ENCODE results near the gene NAGLU. TPM values are rescaled to one million over a fixed set of nuclear protein-coding genes. Genes with fewer than 3 reads are reported as not detected.
A peak's percentile ranks its signal among the peaks of the same experiment; 100 is the strongest.

The NAGLU gene
- total and polyA plus RNA-seq, 2 of the 13 experiments (the other 11 are each of a cell fraction or from before 2014, with no cell fraction given): 28.2 to 40.1 TPM

GRCh38 chr17:42530952-42531454 is 5.0 kb upstream of the NAGLU start (continued):
- peak; percentile 95 for TF ChIP-seq ZNF362 (CRISPR knock-in tag; IDR thresholded peaks at IDR 0.05; ENCODE audit: borderline replicate concordance)
- TF ChIP-seq ZBTB8A (CRISPR knock-in tag; IDR thresholded peaks at IDR 0.05; ENCODE audit: borderline replicate concordance, low read depth): 0 out of 2 replicates have a peak, but pooled peaks have one; percentile 22
- TF ChIP-seq REPIN1 (CRISPR knock-in tag; IDR thresholded peaks at IDR 0.05; ENCODE audit: borderline replicate concordance, low read depth): no peak; the same call in 1 of the 2 replicates
- no peak for TF ChIP-seq ZNF17 (CRISPR knock-in tag; IDR thresholded peaks at IDR 0.05)
- TF ChIP-seq MTA1 (CRISPR knock-in tag; IDR thresholded peaks at IDR 0.05; ENCODE audit: borderline replicate concordance): peak; percentile 98
- no peak; the same call in 1 of the 2 replicates for TF ChIP-seq DNMT1 (CRISPR knock-in tag; IDR thresholded peaks at IDR 0.05)
- TF ChIP-seq HMG20A (CRISPR knock-in tag; IDR thresholded peaks at IDR 0.05; ENCODE audit: borderline replicate concordance): peak; percentile 91; the same call in 1 of the 2 replicates
- no peak for TF ChIP-seq ZBTB1 (CRISPR knock-in tag; IDR thresholded peaks at IDR 0.05; ENCODE audit: borderline replicate concordance)
- peak; percentile 47; the same call in 1 of the 2 replicates for TF ChIP-seq ZNF335 (CRISPR knock-in tag; IDR thresholded peaks at IDR 0.05)
- no peak; the same call in 1 of the 2 replicates for TF ChIP-seq ZNF619 (CRISPR knock-in tag; IDR thresholded peaks at IDR 0.05)
- 0 out of 2 replicates have a peak, but pooled peaks have one; percentile 29 for TF ChIP-seq PAWR (CRISPR knock-in tag; IDR thresholded peaks at IDR 0.05; ENCODE audit: borderline replicate concordance)
- peak; percentile 39; the same call in 1 of the 2 replicates for TF ChIP-seq NFYC (CRISPR knock-in tag; IDR thresholded peaks at IDR 0.05)
- TF ChIP-seq NR3C1 (CRISPR knock-in tag; IDR thresholded peaks at IDR 0.05): no peak
- TF ChIP-seq TRAFD1 (CRISPR knock-in tag; IDR thresholded peaks at IDR 0.05; ENCODE audit: borderline replicate concordance): no peak
- TF ChIP-seq SPEN (CRISPR knock-in tag; IDR thresholded peaks at IDR 0.05; ENCODE audit: low read depth): peak; percentile 28; the same call in 1 of the 2 replicates
- no peak; the same call in 1 of the 2 replicates for TF ChIP-seq GABPB1 (CRISPR knock-in tag; IDR thresholded peaks at IDR 0.05)
- peak; percentile 93 for TF ChIP-seq PITX1 (CRISPR knock-in tag; IDR thresholded peaks at IDR 0.05)
- peak; percentile 93 for TF ChIP-seq HOXA3 (CRISPR knock-in tag; IDR thresholded peaks at IDR 0.05)
- no peak for TF ChIP-seq ZNF143 (CRISPR knock-in tag; IDR thresholded peaks at IDR 0.05)
- TF ChIP-seq ZNF720 (CRISPR knock-in tag; IDR thresholded peaks at IDR 0.05): no peak
- no peak for TF ChIP-seq NONO (IDR thresholded peaks at IDR 0.05)
- peak; percentile 91 for TF ChIP-seq NONO (CRISPR knock-in tag; conservative IDR thresholded peaks at IDR 0.05)
- peak; percentile 73; the same call in 1 of the 2 replicates for TF ChIP-seq ZC3H13 (CRISPR knock-in tag; IDR thresholded peaks at IDR 0.05)
- TF ChIP-seq ZBTB7B (CRISPR knock-in tag; IDR thresholded peaks at IDR 0.05): peak; percentile 91
- 0 out of 2 replicates have a peak, but pooled peaks have one; percentile 64 for TF ChIP-seq ZNF740 (CRISPR knock-in tag; IDR thresholded peaks at IDR 0.05)
- peak; percentile 97 for TF ChIP-seq FOXA1 (IDR thresholded peaks at IDR 0.05)
- peak; percentile 99 for TF ChIP-seq FOXA1 (CRISPR knock-in tag; IDR thresholded peaks at IDR 0.05)
- peak; percentile 49; the same call in 1 of the 2 replicates for TF ChIP-seq SIX1 (CRISPR knock-in tag; IDR thresholded peaks at IDR 0.05; ENCODE audit: borderline replicate concordance)
- TF ChIP-seq GATAD1 (CRISPR knock-in tag; IDR thresholded peaks at IDR 0.05): peak; percentile 84
- no peak for TF ChIP-seq ZNF577 (CRISPR knock-in tag; IDR thresholded peaks at IDR 0.05; ENCODE audit: borderline replicate concordance, low read depth)
- peak; percentile 78; the same call in 1 of the 2 replicates for TF ChIP-seq ZNF761 (CRISPR knock-in tag; conservative IDR thresholded peaks at IDR 0.05)

All from HepG2 (cell line).